SK-N-SH (cell line): ENCODE data around the gene DSCAML1. TPM values are rescaled to one million over a fixed set of nuclear protein-coding genes. Genes with fewer than 3 reads are reported as not detected.

ENCODE experiments used
- CTCF ChIA-PET: fragments of 300-600, 350-600 bp; formaldehyde crosslinking; extraction: SDS; loops from one replicate; lab custom pipeline; 2021; lab: Yijun Ruan, JAX
- POLR2A ChIA-PET: fragments of 350-600 bp; sonication (Branson Sonifier 250); formaldehyde crosslinking; extraction: SDS; loops from one replicate; lab custom pipeline; 2020; ENCODE audit warnings: antibody characterized with exemption, inconsistent platforms; lab: Yijun Ruan, JAX
- DNase-seq: peaks from one replicate; pipeline ENCODE4 v3.0.0; 2012
- H2AFZ ChIP-seq: fragments of 200-600 bp; sonication (generic); 2 replicates; pipeline ENCODE4 v1.8.1; 2016; ENCODE audit warnings: antibody characterized with exemption, mild to moderate bottlenecking, low read depth
- H3F3A ChIP-seq: fragments of 200-600 bp; sonication (generic); replicated peaks from 2 replicates; pipeline ENCODE3; 2016; ENCODE audit warnings: antibody characterized with exemption, mild to moderate bottlenecking; ENCODE audit not compliant: insufficient read depth
- H3K27ac ChIP-seq, 2 experiments: fragments of 200-500 bp in 1 of 2; fragments of 200-600 bp in 1 of 2; sonication (Bioruptor generic) in 1 of 2; sonication (generic), shearing (Covaris generic) in 1 of 2; 2 replicates each; pipeline versions ENCODE4 v1.5.1 to v1.6.1; 2014 to 2016; ENCODE audit warnings: low read depth in 2 of 2, inconsistent platforms in 1 of 2, low read length in 1 of 2, mild to moderate bottlenecking in 1 of 2, mixed read lengths in 1 of 2
- H3K27me3 ChIP-seq: fragments of 200-600 bp; sonication (generic), shearing (Covaris generic); 2 replicates; pipeline ENCODE4 v1.6.1; 2016; ENCODE audit warnings: mixed run types; ENCODE audit not compliant: insufficient read depth
- H3K36me3 ChIP-seq, 2 experiments: fragments of 200-500 bp in 1 of 2; fragments of 200-600 bp in 1 of 2; sonication (Bioruptor generic) in 1 of 2; sonication (generic) in 1 of 2; replicated peaks in 1 of 2; 2 replicates each; pipeline versions ENCODE3 to v1.5.1; 2014 to 2016; ENCODE audit warnings: low read length in 1 of 2, mild to moderate bottlenecking in 1 of 2; ENCODE audit not compliant: insufficient read depth in 2 of 2, control insufficient read depth in 1 of 2
- H3K4me1 ChIP-seq, 2 experiments: fragments of 200-500 bp in 1 of 2; fragments of 200-600 bp in 1 of 2; sonication (Bioruptor generic) in 1 of 2; sonication (generic), shearing (Covaris generic) in 1 of 2; 2 replicates each; pipeline versions ENCODE4 v1.5.1 to v1.6.1; 2014 to 2016; ENCODE audit warnings: low read depth in 1 of 2, low read length in 1 of 2, mixed run types in 1 of 2; ENCODE audit not compliant: insufficient read depth in 2 of 2, control insufficient read depth in 1 of 2
- H3K4me2 ChIP-seq: fragments of 200-600 bp; sonication (generic), shearing (Covaris generic); 2 replicates; pipeline ENCODE4 v1.6.1; 2017; ENCODE audit warnings: mixed run types
- H3K4me3 ChIP-seq, 2 experiments: fragments of 200-500 bp in 1 of 2; fragments of 200-600 bp in 1 of 2; sonication (Bioruptor generic) in 1 of 2; sonication (generic), shearing (Covaris generic) in 1 of 2; 2 replicates each; pipeline versions ENCODE4 v1.5.1 to v1.8.1; 2014 to 2016; ENCODE audit warnings: low read depth in 2 of 2, inconsistent platforms in 1 of 2, low read length in 1 of 2, mild to moderate bottlenecking in 1 of 2, mixed read lengths in 1 of 2, moderate library complexity in 1 of 2
- H3K79me2 ChIP-seq: fragments of 200-600 bp; sonication (generic); 2 replicates; pipeline ENCODE4 v1.8.1; 2017; ENCODE audit warnings: mild to moderate bottlenecking; ENCODE audit not compliant: insufficient read depth
- H3K9ac ChIP-seq: fragments of 200-600 bp; sonication (generic); 2 replicates; pipeline ENCODE4 v1.6.1; 2017; ENCODE audit warnings: mixed run types
- H3K9me2 ChIP-seq: fragments of 200-600 bp; sonication (generic); 2 replicates; pipeline ENCODE4 v1.6.1; 2017; ENCODE audit warnings: mixed run types
- H3K9me3 ChIP-seq: fragments of 200-600 bp; sonication (generic); 2 replicates; pipeline ENCODE4 v1.6.1; 2017; ENCODE audit warnings: mixed run types, mild to moderate bottlenecking, moderate library complexity
- H4K20me1 ChIP-seq: fragments of 200-600 bp; sonication (generic); 2 replicates; pipeline ENCODE4 v1.6.1; 2017; ENCODE audit warnings: mild to moderate bottlenecking, mixed run types; ENCODE audit not compliant: insufficient read depth
- CHD2 ChIP-seq: fragments of 150-350 bp; IDR thresholded peaks from 2 replicates; pipeline ENCODE4 v1.6.1; 2018; ENCODE audit warnings: low read length; ENCODE audit not compliant: partially characterized antibody
- ELF1 ChIP-seq: IDR thresholded peaks from 2 replicates; pipeline ENCODE4 v1.4.0; 2012
- EP300 ChIP-seq, 2 experiments: IDR thresholded peaks; 2 replicates each; pipeline versions ENCODE4 v1.4.0 to v1.6.1; 2012; ENCODE audit warnings: borderline replicate concordance in 1 of 2, low read depth in 1 of 2, low read length in 1 of 2
- EZH2phosphoT487 ChIP-seq: fragments of 200-600 bp; sonication (generic); IDR thresholded peaks from 2 replicates; pipeline ENCODE4 v1.6.1; 2017; ENCODE audit warnings: low read depth, mixed run types, mild to moderate bottlenecking, antibody characterized with exemption, moderate library complexity, borderline replicate concordance
- FOXJ3 ChIP-seq: sonication (generic); formaldehyde crosslinking; IDR thresholded peaks from 2 replicates; pipeline ENCODE4 v1.5.1; 2020; ENCODE audit warnings: mild to moderate bottlenecking, missing genetic modification reagents
- FOXM1 ChIP-seq: IDR thresholded peaks from 2 replicates; pipeline ENCODE4 v1.4.0; 2012; ENCODE audit warnings: low read depth, mild to moderate bottlenecking
- GABPA ChIP-seq: IDR thresholded peaks from 2 replicates; pipeline ENCODE4 v1.4.0; 2012; ENCODE audit warnings: low read depth, mild to moderate bottlenecking
- GATA2 ChIP-seq: sonication (generic); formaldehyde crosslinking; IDR thresholded peaks from 2 replicates; pipeline ENCODE4 v1.5.0; 2020; ENCODE audit warnings: mild to moderate bottlenecking, missing genetic modification reagents
- JUND ChIP-seq: IDR thresholded peaks from 2 replicates; pipeline ENCODE4 v1.4.0; 2012
- MEF2A ChIP-seq: IDR thresholded peaks from 2 replicates; pipeline ENCODE4 v1.4.0; 2012; ENCODE audit warnings: low read depth, borderline replicate concordance
- MXI1 ChIP-seq: IDR thresholded peaks from 2 replicates; pipeline ENCODE4 v1.6.1; 2012; ENCODE audit warnings: mild to moderate bottlenecking, low read depth, low read length, improper control_type of control experiment
- PBX3 ChIP-seq: IDR thresholded peaks from 2 replicates; pipeline ENCODE4; 2012
- RAD21 ChIP-seq: IDR thresholded peaks from 2 replicates; pipeline ENCODE4 v1.6.1; 2012; ENCODE audit warnings: mild to moderate bottlenecking, low read length
- RCOR1 ChIP-seq: fragments of 150-350 bp; IDR thresholded peaks from 2 replicates; pipeline ENCODE4 v1.6.1; 2017; ENCODE audit warnings: antibody characterized with exemption, low read length
- RXRA ChIP-seq: IDR thresholded peaks from 2 replicates; pipeline ENCODE4 v1.4.0; 2012; ENCODE audit warnings: low read depth, mild to moderate bottlenecking, borderline replicate concordance
- TAF1 ChIP-seq: IDR thresholded peaks from 2 replicates; pipeline ENCODE4 v1.6.1; 2012; ENCODE audit warnings: low read depth, mild to moderate bottlenecking, low read length, moderate library complexity, borderline replicate concordance
- TCF12 ChIP-seq: IDR thresholded peaks from 2 replicates; pipeline ENCODE4 v1.4.0; 2012
- USF2 ChIP-seq: fragments of 150-350 bp; IDR thresholded peaks from 2 replicates; pipeline ENCODE4 v1.6.1; 2017; ENCODE audit warnings: antibody characterized with exemption, low read length, low read depth, borderline replicate concordance
- WGBS: methylation state at CpG from one replicate; pipeline ENCODE4 v1.1.6; 2017; ENCODE audit warnings: low lambda C conversion rate; 5-methylcytosine and 5-hydroxymethylcytosine counted together
- polyA plus RNA-seq, 3 experiments: library from polyadenylated mRNA; depleted of rRNA; stranded (reverse); fragments of >200 nt; gene quantifications; 2 replicates each; pipeline ENCODE4 v1.2.3, GENCODE V29; 2012

The DSCAML1 gene
- polyA plus RNA-seq, 1 of the 3 experiments (the other 2 are of a cell fraction), result not detected

- no peaks in the 10 kb centered on the region for H3F3A ChIP-seq
- H4K20me1 ChIP-seq, result no peaks in the 10 kb centered on the region
- H3K9me2 ChIP-seq, result no peaks in the 10 kb centered on the region
- H3K9me3 ChIP-seq, result no peaks in the 10 kb centered on the region
- H2AFZ ChIP-seq, result no peak overlapping the region
- TF ChIP-seq FOXM1, result no peak
- TF ChIP-seq GATA2 (CRISPR knock-in tag), result no peak
- TF ChIP-seq MEF2A, result no peak
- no peak for TF ChIP-seq TCF12
- no peak for TF ChIP-seq RAD21
- no peak for TF ChIP-seq RCOR1
- TF ChIP-seq FOXJ3, result no peak
- no peak for TF ChIP-seq PBX3
- TF ChIP-seq TAF1, result no peak
- TF ChIP-seq USF2, result no peak
- TF ChIP-seq CHD2, result no peak
- no peak for TF ChIP-seq EZH2phosphoT487
- no peak for TF ChIP-seq MXI1
- TF ChIP-seq EP300 (IDR thresholded peaks at IDR 0.05; ENCODE audit: borderline replicate concordance in 1 of 2, low read depth in 1 of 2, low read length in 1 of 2), result no peak
- no peak for TF ChIP-seq JUND
- TF ChIP-seq GABPA, result no peak
- TF ChIP-seq ELF1, result no peak
- no peak for TF ChIP-seq RXRA
- ChIA-PET CTCF (interaction anchor here (0.8 to 3.0 kb wide), 5 partner anchors 14 to 312 kb away, joined by 3 to 11 read pairs (median 3); no protein-coding TSS in a partner anchor), POLR2A (no interaction called here)
- no peak overlapping the region for H3K4me3 ChIP-seq
- no peak for DNase-seq
- H3K4me2 ChIP-seq, result no peak overlapping the region
- H3K27me3 ChIP-seq, result no peaks in the 10 kb centered on the region
- no peak overlapping the region for H3K9ac ChIP-seq
- H3K27ac ChIP-seq, result no peak overlapping the region
- 50% methylated on average over 8 of the region's 8 CpGs for WGBS
- no peaks in the 10 kb centered on the region for H3K36me3 ChIP-seq
- H3K4me1 ChIP-seq, result peaks cover 0 to 23% of the 10 kb centered on the region in 2 experiments; a peak in 1 of 4 replicates
- H3K79me2 ChIP-seq, result no peaks in the 10 kb centered on the region
These were observed 58.6 kb downstream of the DSCAML1 start for GRCh38 chr11:117738246-117738957.
